CD4-positive, alpha-beta T cell treated with Interleukin-17A for 1 hour (primary cell): Measurements from ENCODE around the gene XPO6.

Experiments
- DNase-seq: peaks from one replicate; pipeline ENCODE4 v3.0.0-alpha.2; 2020

Gene XPO6

GRCh38 chr16:28058839-28059589, 152.8 kb downstream of the XPO6 start:
- no peak for DNase-seq

DNA sequence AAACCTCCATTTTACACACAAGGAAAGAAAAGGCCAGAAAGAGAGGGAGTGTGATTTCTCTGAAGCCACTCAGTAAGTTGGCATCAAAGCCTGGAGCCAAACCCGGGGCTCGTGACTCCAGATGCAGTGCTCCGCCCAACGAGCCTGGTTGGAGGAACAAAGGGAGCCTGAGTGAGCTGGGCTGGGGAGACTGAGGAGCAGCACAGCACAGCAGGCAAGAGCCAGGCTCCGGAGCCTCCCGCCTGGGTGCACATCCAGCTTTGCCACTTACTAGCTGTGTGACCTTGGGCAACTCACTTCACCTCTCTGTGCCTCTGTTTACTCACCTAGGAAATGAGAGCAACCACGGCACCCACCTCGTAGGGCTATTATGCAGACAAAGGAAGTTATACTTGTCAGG, 153.8 kb downstream of the XPO6 start:
- no peak for DNase-seq

GRCh38 chr16:28053461-28053860, 158.3 kb downstream of the XPO6 start:
- DNase-seq, result no peak

DNA sequence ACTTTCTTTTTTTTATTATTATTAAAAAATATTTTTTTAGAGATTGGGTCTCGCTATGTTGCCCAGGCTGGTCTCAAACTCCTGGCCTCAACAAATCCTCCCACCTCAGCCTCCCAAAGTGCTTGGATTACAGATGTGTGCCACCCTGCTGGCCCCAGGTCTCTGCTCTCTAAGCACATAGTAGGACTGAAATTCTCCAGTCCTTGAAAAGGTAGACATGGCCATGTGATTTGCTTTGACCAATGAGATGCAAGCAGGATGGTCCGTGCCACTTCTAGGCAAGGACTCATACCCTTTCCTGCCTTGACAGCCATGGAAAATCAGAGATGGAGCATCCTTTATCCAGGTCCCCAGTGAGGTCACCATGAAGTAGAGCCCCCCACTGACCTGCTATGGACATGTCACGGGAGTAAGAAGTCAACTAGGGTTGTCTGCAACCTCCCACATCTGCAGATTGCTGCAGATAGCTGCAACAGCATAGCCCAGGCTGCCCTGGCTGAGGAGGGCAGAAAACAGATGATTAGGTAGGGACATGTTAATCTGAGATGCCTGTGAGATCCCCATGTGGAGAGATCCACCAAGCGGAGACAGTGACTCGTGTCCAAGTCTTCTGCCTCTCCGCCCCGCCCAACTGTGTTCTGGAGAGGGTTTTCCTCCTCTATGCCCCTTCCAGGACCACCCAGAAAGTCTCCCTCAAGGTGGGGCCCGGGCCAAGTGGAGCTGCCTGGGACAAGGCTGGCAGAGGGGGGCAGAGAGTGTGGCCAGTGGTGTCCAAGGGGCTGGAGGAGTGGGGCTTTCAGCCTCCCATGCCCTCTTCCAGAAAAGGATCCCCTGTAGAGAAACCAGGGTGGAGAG, 159.3 kb downstream of the XPO6 start:
- DNase-seq, result no peak

DNA sequence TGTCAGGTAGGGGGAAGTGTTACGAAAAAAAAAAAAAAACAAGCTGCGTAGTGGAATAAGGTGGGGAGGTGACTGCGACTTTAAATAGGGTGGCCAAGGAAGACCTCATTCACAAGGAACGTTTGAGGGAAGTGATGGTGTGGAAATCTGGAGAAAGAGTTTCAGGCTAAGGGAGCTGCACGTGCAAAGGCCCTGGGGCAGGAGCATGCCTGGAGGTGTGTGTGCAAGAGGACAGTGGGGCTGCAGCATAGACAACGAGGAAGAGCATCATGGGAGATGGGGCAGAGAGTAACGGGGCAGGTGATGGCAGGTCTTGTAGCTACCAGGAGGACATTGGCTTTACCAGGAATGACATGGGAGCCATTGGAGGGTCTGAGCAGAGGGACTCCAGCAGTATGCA, 160.3 kb downstream of the XPO6 start:
- no peak for DNase-seq
